ENCODE measurements around the gene DTNA. TPM values are rescaled to one million over a fixed set of nuclear protein-coding genes. Genes with fewer than 3 reads are reported as not detected.
A peak's percentile ranks its signal among the peaks of the same experiment; 100 is the strongest.

The DTNA gene
- total and polyA plus RNA-seq, 3 experiments from 2014 or later: not detected

DNA sequence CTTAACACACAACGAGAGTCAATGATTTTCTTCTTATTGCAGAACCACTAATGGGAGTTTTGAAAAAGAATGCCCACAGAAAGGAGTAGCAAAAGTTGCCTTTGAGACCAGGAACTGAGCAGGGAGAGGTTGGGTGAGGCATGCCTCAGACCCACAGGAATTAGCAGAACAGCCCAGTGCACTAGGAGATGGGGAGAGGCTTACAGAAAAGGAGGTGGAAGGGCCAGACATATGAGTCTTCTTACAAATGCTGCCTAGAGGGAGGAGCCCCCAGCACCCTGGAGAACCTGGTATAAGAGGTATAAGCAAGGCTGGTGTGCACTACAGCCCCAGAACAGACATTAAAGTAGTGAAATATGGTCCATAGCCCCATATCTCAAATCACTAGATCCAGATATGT, 162.0 kb downstream of the DTNA start:
- peaks cover 0 to 3% (median 0%) of the 10 kb centered on the region in 3 donors for H3K4me1 Mint-ChIP-seq
- H3K27me3 ChIP-seq (ENCODE audit: insufficient read depth, low read length, poor library complexity, severe bottlenecking): no peaks in the 10 kb centered on the region
- no peak overlapping the region for H3K4me3 Mint-ChIP-seq
- H3K27ac Mint-ChIP-seq: peak overlapping the region in 1 of 8 donors; percentile 51
- no peaks in the 10 kb centered on the region for H3K36me3 Mint-ChIP-seq
- DNase-seq: no peak
- ChIA-PET CTCF (no interaction called here), POLR2A (no interaction called here)
- no peaks in the 10 kb centered on the region for H3K36me3 ChIP-seq (ENCODE audit: insufficient read depth, low read length)
- H3K9me3 ChIP-seq (ENCODE audit: low read length): no peaks in the 10 kb centered on the region
- no peaks in the 10 kb centered on the region for H3K27me3 Mint-ChIP-seq
- H3K4me1 ChIP-seq (ENCODE audit: insufficient read depth, low read length): no peaks in the 10 kb centered on the region
- no peak overlapping the region for H3K4me3 ChIP-seq (ENCODE audit: low read length)
- no peaks in the 10 kb centered on the region for H3K9me3 Mint-ChIP-seq
- H3K27ac ChIP-seq (ENCODE audit: low read depth, low read length): no peak overlapping the region

DNA sequence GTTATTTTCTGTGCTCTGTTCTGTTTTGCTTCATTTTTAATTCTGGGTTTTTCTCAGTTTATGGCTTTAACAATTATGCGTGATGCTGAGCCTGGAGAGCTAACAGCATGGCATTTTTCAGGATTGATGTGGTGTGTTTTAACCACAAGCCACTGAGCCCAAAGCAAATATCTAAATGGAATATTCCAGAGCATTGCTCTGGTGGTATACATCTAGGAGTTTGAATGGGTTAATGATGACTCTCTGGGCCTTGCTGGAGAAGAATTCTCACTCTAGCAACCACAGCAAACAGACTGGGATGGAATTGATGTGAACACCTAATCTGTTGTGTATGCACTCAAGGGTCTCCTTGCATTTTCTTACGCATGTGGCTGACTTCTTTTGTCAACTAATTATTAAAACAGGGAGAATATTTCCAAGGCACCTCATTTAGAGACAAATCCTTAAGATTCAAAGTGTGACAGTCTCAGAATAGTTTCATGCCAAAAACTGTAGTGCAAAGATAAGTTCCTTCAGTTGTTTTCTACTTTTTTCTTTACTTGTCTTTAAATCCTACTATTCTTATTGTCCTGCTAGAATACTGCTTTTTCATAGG, 164.0 kb downstream of the DTNA start:
- Mint-ChIP-seq H3K4me1 (peaks cover 0 to 3% (median 0%) of the 10 kb centered on the region in 3 donors), H3K36me3 (no peaks in the 10 kb centered on the region), H3K27ac (no peak overlapping the region), H3K27me3 (peaks cover 0 to 4% of the 10 kb centered on the region in 2 donors), H3K9me3 (no peaks in the 10 kb centered on the region), H3K4me3 (no peak overlapping the region)
- H3K4me3 ChIP-seq (ENCODE audit: low read length): no peak overlapping the region
- H3K4me1 ChIP-seq (ENCODE audit: insufficient read depth, low read length): no peaks in the 10 kb centered on the region
- ChIA-PET POLR2A (no interaction called here), CTCF (no interaction called here)
- DNase-seq: no peak
- no peaks in the 10 kb centered on the region for H3K36me3 ChIP-seq (ENCODE audit: insufficient read depth, low read length)
- no peaks in the 10 kb centered on the region for H3K27me3 ChIP-seq (ENCODE audit: insufficient read depth, low read length, poor library complexity, severe bottlenecking)
- no peaks in the 10 kb centered on the region for H3K9me3 ChIP-seq (ENCODE audit: low read length)
- no peak overlapping the region for H3K27ac ChIP-seq (ENCODE audit: low read depth, low read length)

DNA sequence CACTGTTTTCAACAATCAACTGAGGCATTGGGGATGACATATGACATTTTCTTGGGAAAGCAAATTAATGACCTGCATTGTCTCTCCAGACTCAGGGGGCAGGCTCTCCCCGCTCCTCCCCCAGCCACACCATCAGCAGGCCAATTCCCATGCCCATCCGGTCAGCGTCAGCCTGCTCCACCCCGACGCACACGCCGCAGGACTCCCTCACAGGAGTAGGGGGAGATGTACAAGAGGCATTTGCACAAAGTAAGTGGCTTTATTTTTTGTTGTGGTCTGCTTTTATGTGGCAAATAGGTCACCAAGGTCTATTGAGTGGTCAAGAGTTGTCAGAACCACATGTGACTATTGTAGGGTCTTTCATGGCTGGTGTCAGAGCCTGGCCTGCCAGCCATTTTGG, 165.1 kb downstream of the DTNA start:
- no peaks in the 10 kb centered on the region for H3K9me3 Mint-ChIP-seq
- H3K27ac Mint-ChIP-seq: no peak overlapping the region
- no peak for DNase-seq

DNA sequence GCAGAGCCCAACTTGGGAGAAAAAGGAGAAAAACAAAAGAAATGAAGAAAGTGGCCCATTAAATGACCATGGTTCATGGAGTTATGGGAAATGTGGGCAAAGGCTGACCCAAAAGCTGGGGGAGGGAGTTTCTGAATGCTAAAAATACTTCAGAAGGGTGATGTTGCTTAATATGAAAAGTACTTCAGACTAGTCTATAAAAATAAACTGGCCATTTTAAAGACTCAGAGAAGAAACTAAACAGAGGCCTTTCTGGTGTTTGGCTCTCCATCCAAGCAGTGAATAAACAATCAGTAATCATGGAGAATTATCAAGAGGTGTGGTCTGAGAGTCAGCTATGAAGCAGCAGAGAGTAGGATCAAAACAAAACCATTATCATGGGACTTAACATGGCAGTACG, 170.3 kb downstream of the DTNA start:
- Histone ChIP-seq H3K36me3 (ENCODE audit: insufficient read depth, low read length) (no peaks in the 10 kb centered on the region), H3K27me3 (ENCODE audit: insufficient read depth, low read length, poor library complexity, severe bottlenecking) (no peaks in the 10 kb centered on the region), H3K4me1 (ENCODE audit: insufficient read depth, low read length) (no peaks in the 10 kb centered on the region), H3K4me3 (ENCODE audit: low read length) (no peak overlapping the region), H3K27ac (ENCODE audit: low read depth, low read length) (no peak overlapping the region), H3K9me3 (ENCODE audit: low read length) (no peaks in the 10 kb centered on the region)
- CTCF ChIA-PET: no interaction called here
- POLR2A ChIA-PET: no interaction called here
- Mint-ChIP-seq H3K27me3 (peaks cover 3 to 8% of the 10 kb centered on the region in 2 donors), H3K9me3 (no peaks in the 10 kb centered on the region), H3K4me1 (no peaks in the 10 kb centered on the region), H3K27ac (no peak overlapping the region), H3K36me3 (no peaks in the 10 kb centered on the region), H3K4me3 (no peak overlapping the region)
- DNase-seq: no peak

More for the DNA sequence above, 165.1 kb downstream of the DTNA start:
- H3K27me3 Mint-ChIP-seq: peaks cover 0 to 4% of the 10 kb centered on the region in 2 donors
- H3K4me3 Mint-ChIP-seq: no peak overlapping the region
- Histone ChIP-seq H3K27me3 (ENCODE audit: insufficient read depth, low read length, poor library complexity, severe bottlenecking) (no peaks in the 10 kb centered on the region), H3K4me3 (ENCODE audit: low read length) (no peak overlapping the region), H3K36me3 (ENCODE audit: insufficient read depth, low read length) (no peaks in the 10 kb centered on the region), H3K9me3 (ENCODE audit: low read length) (no peaks in the 10 kb centered on the region), H3K27ac (ENCODE audit: low read depth, low read length) (no peak overlapping the region), H3K4me1 (ENCODE audit: insufficient read depth, low read length) (no peaks in the 10 kb centered on the region)
- ChIA-PET CTCF (no interaction called here), POLR2A (no interaction called here)
- peaks cover 0 to 3% (median 0%) of the 10 kb centered on the region in 3 donors for H3K4me1 Mint-ChIP-seq
- H3K36me3 Mint-ChIP-seq: no peaks in the 10 kb centered on the region

DNA sequence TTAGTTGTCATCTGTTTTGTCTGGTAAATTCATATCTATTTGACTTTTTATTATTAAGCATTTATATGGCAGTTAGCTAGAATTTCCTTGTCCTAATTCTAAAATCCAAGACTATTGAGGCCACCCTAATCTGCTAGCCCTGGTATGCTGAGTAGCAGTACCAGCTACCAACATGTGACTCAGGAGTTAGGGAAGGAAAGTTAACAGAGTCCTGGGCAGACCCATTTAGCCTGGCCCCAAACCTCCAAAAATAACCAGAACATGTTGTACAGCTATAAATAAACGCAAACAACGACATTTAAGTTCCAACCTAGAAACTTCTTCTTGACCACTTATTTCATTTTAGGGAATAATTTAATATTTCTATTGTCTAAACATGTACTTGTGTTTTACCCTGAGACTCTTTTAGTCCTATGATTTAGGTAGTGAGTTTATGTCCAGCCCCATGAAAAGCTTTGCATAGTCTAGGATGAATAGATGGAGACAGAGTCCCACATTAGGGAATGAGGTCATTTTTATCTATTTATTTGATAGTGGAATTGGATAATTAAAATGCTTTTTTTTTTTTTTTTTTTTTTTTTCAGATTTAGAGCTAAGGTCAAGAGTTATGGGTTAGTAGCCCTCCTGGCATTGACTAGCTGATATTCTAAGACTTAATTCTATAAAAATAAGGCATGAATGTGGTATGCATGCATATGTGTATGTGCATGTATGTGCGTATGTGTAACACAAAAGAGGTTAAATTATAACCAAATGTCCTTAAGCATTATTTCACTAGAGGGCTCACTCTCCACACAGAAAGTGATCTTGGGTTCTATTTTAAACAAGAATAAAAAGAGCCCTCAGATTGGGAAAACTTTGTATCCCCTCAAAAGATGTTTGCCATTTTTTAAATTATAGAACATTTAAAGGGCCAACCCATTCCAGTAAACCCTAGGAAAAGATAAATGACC, 171.1 kb downstream of the DTNA start:
- H3K4me1 Mint-ChIP-seq: no peaks in the 10 kb centered on the region
- H3K27ac ChIP-seq (ENCODE audit: low read depth, low read length): no peak overlapping the region
- no peak for DNase-seq
- H3K27me3 Mint-ChIP-seq: peaks cover 3 to 8% of the 10 kb centered on the region in 2 donors
- H3K36me3 Mint-ChIP-seq: no peaks in the 10 kb centered on the region
- H3K27ac Mint-ChIP-seq: no peak overlapping the region
- ChIA-PET POLR2A (no interaction called here), CTCF (no interaction called here)
- H3K36me3 ChIP-seq (ENCODE audit: insufficient read depth, low read length): no peaks in the 10 kb centered on the region
- no peak overlapping the region for H3K4me3 ChIP-seq (ENCODE audit: low read length)
- H3K4me3 Mint-ChIP-seq: no peak overlapping the region
- no peaks in the 10 kb centered on the region for H3K4me1 ChIP-seq (ENCODE audit: insufficient read depth, low read length)
- H3K27me3 ChIP-seq (ENCODE audit: insufficient read depth, low read length, poor library complexity, severe bottlenecking): no peaks in the 10 kb centered on the region
- no peaks in the 10 kb centered on the region for H3K9me3 Mint-ChIP-seq
- H3K9me3 ChIP-seq (ENCODE audit: low read length): no peaks in the 10 kb centered on the region

DNA sequence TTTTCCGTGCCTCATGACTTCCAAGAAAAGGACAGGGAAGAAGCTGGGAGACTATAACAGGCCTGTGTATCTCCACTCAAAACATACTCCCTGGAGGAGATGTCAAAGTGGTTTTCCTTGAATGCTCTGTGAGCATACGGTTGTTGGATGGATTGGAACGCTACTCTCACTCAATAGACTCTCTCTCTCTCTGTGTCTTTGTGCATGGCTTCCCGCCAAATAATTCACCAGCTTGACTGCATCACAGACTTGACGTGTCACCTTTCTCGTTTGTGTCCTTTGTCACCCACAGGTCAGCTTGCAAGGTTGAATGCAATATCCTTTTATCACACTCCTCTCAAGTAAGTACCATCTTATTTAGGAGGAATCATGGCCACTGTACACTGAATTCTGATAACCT, 174.3 kb downstream of the DTNA start:
- H3K4me1 Mint-ChIP-seq: no peaks in the 10 kb centered on the region
- Histone ChIP-seq H3K27me3 (ENCODE audit: insufficient read depth, low read length, poor library complexity, severe bottlenecking) (no peaks in the 10 kb centered on the region), H3K4me3 (ENCODE audit: low read length) (no peak overlapping the region), H3K9me3 (ENCODE audit: low read length) (no peaks in the 10 kb centered on the region), H3K4me1 (ENCODE audit: insufficient read depth, low read length) (no peaks in the 10 kb centered on the region), H3K27ac (ENCODE audit: low read depth, low read length) (no peak overlapping the region), H3K36me3 (ENCODE audit: insufficient read depth, low read length) (no peaks in the 10 kb centered on the region)
- H3K27ac Mint-ChIP-seq: no peak overlapping the region
- POLR2A ChIA-PET: no interaction called here
- H3K4me3 Mint-ChIP-seq: no peak overlapping the region
- H3K27me3 Mint-ChIP-seq: peaks cover 4 to 6% of the 10 kb centered on the region in 2 donors
- H3K36me3 Mint-ChIP-seq: no peaks in the 10 kb centered on the region
- CTCF ChIA-PET: no interaction called here
- no peak for DNase-seq
- H3K9me3 Mint-ChIP-seq: no peaks in the 10 kb centered on the region

DNA sequence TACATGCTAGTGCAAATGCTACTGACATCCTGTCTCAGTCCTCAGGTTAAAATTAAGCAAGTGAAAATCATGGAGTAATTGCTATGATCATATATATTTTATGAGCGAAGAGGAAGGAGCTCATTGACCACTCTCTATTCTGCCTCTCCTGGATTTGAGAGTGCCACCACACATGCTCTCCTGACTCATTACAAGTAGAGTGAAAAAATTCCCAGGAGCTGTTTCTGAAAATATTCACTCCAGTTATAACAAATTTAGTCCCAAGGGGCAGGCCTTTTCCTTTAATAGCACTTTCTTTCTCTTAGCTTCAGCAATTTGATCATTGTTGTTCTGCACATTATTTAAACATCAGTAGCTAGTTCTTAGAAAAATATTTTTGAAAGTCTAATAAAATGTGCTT, 176.1 kb downstream of the DTNA start:
- H3K36me3 Mint-ChIP-seq: no peaks in the 10 kb centered on the region
- Histone ChIP-seq H3K4me3 (ENCODE audit: low read length) (no peak overlapping the region), H3K9me3 (ENCODE audit: low read length) (no peaks in the 10 kb centered on the region), H3K4me1 (ENCODE audit: insufficient read depth, low read length) (no peaks in the 10 kb centered on the region), H3K27ac (ENCODE audit: low read depth, low read length) (no peak overlapping the region), H3K27me3 (ENCODE audit: insufficient read depth, low read length, poor library complexity, severe bottlenecking) (no peaks in the 10 kb centered on the region), H3K36me3 (ENCODE audit: insufficient read depth, low read length) (no peaks in the 10 kb centered on the region)
- CTCF ChIA-PET: no interaction called here
- no peak for DNase-seq
- peaks cover 9 to 19% of the 10 kb centered on the region in 2 donors for H3K27me3 Mint-ChIP-seq
- H3K9me3 Mint-ChIP-seq: no peaks in the 10 kb centered on the region
- POLR2A ChIA-PET: interaction anchor here (0.6 kb wide), 1 partner anchor 255 kb away, joined by 3 read pairs; no protein-coding TSS in a partner anchor
- peak overlapping the region in 1 of 8 donors; percentile 48 for H3K27ac Mint-ChIP-seq
- no peaks in the 10 kb centered on the region for H3K4me1 Mint-ChIP-seq
- H3K4me3 Mint-ChIP-seq: no peak overlapping the region

DNA sequence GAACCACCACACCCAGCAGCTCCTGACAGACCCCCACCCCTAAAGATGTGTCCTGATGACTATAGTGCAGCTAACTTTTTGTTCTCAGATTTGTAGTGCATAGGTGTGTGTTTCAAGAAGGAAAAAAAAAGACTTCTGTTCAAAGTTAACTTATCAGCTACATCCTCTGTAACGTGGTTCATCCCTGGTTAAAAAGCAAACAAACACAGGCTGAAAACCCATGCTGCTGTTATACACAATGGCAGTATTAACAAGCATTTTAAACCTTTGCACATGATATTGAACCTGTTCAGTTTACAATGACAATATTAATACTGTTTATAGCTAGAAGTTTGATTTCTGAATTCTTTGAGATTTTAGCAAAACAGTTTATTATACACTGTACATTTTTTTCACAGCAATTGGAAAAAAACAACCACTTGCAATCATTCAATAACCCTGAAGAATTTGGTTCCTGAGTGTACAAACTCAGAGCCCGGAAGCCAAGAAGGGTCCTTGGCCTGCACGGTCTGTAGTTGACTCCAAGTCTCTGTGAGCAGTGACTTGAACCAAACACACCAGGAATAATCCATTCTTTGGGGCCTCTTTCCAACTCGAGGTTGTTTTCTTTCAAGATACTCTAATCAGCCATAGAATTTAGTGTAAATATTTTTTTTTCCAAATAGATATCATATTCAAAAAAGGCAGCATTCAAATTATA, 177.9 kb downstream of the DTNA start:
- Histone ChIP-seq H3K4me3 (ENCODE audit: low read length) (no peak overlapping the region), H3K27ac (ENCODE audit: low read depth, low read length) (no peak overlapping the region), H3K36me3 (ENCODE audit: insufficient read depth, low read length) (no peaks in the 10 kb centered on the region), H3K9me3 (ENCODE audit: low read length) (no peaks in the 10 kb centered on the region), H3K27me3 (ENCODE audit: insufficient read depth, low read length, poor library complexity, severe bottlenecking) (no peaks in the 10 kb centered on the region), H3K4me1 (ENCODE audit: insufficient read depth, low read length) (no peaks in the 10 kb centered on the region)
- Mint-ChIP-seq H3K36me3 (no peaks in the 10 kb centered on the region), H3K27me3 (peaks cover 10 to 36% of the 10 kb centered on the region in 2 donors), H3K9me3 (peaks cover 0 to 1% (median 0%) of the 10 kb centered on the region in 5 donors), H3K4me1 (no peaks in the 10 kb centered on the region), H3K27ac (no peak overlapping the region), H3K4me3 (no peak overlapping the region)
- CTCF ChIA-PET: no interaction called here
- no peak for DNase-seq
- POLR2A ChIA-PET: no interaction called here

Measured in CD8-positive, alpha-beta memory T cell (primary cell).